ENCODE measurements around the gene GPC3.

Gene GPC3

GRCh38 chrX:133881007-133881406, 104.4 kb downstream of the GPC3 start:
- DNase-seq: no peak

GRCh38 chrX:133880032-133880443, 105.4 kb downstream of the GPC3 start:
- no peak for DNase-seq

GRCh38 chrX:133878710-133879109, 106.7 kb downstream of the GPC3 start:
- no peak for DNase-seq

DNA sequence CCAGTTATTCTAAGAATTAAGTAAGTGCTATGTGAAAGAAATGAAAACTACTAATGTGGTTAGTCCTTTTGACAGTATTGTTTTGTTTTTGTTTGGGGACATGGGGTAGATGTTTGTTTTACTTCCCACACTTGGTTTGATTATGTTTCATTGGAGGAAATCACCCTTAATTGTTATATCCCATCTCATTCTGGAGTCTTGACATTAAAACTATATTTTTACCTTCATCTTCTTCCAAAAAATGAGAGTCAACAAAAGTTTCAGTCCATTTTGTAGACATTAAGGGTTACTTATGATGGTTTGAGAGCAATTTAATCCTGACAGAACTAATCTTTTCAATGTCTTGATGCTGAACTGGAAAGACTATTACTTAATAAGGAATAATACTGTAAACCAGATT, 108.7 kb downstream of the GPC3 start:
- no peak for DNase-seq

DNA sequence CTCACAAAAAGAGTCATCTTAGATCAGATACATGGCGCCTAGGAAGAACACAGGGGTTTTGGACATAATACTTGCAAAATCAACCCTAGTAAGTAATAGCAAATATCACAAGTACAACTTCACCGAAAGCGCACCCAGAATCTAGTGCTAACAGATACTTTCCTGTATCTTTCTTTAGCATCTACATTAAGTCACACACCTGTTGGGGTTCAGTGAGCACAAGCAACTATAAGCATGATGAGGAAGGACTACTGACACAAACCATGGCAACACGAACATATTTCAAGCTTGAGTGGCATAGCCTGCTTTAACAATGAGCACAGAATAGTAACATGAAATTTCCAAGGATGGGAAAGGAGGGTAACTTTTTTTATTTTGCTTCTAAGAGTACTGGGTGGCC, 116.1 kb downstream of the GPC3 start:
- DNase-seq: no peak

DNA sequence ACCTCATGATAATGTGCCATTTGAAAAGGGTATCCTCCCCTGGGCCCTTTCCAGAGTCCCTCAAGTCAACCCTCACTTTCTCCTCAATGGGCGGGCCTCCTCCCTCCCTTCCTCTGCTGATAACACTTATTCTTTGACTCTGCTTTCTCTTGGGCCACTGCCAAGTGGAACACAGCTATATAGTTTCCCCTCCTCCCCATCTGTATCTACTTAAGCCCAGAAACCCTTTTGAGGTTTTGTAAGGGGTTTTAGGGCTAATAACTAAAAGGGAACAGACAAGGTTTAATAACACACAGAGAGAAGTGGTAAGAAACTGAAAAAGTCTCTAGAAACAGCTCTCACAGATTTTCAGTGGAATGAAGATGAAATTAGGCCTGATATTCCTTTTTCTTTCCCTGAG, 116.7 kb downstream of the GPC3 start:
- no peak for DNase-seq

GRCh38 chrX:133868250-133868649, 117.1 kb downstream of the GPC3 start:
- DNase-seq: no peak

- DNase-seq: no peak
These were observed 119.5 kb downstream of the GPC3 start for GRCh38 chrX:133865761-133866471.

DNA sequence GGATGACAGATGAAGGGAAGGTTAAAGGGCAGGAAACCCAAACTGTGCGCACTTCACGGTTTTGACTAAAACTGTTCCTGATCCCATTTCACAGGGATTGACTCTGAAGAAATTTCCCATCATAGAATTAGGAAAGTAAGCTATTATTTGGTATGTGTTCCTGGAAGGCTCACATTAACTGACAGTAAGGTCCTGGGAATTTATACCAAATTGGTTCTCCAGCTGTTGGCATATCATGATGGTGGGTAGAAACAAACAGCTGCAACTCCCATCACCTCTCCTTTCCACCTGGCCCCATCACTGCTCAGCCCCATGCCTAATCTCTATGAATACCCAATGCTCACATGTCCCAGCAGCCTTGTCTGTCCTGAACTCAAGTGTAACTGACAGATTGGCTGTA, 121.2 kb downstream of the GPC3 start:
- DNase-seq: no peak

DNA sequence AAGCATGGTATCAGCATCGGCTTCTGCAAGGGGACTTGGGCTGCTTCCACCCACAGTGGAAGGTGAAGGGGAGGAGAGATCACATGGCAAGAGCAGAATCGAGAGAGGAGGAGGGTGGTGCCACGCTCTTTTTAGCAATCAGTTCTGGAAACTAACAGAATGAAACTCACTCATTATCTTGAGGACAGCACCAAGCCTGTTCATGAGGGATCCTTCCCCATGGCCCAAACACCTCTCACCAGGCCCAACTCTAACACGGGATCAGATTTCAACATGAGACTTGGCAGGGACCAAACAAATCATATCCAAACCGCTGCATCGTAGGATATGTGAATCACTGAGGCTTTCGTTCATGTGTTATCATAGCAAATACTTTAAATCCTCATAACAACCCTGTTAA, 125.5 kb downstream of the GPC3 start:
- DNase-seq: no peak

- no peak for DNase-seq
These were observed 126.1 kb downstream of the GPC3 start for GRCh38 chrX:133859336-133859735.

- no peak for DNase-seq
These were observed 127.6 kb downstream of the GPC3 start for GRCh38 chrX:133857640-133858269.

- DNase-seq: no peak
These were observed 128.6 kb downstream of the GPC3 start for GRCh38 chrX:133856819-133857218.

- DNase-seq: no peak
These were observed 131.1 kb downstream of the GPC3 start for GRCh38 chrX:133854290-133854689.

GRCh38 chrX:133852837-133853356, 132.5 kb downstream of the GPC3 start:
- no peak for DNase-seq

DNA sequence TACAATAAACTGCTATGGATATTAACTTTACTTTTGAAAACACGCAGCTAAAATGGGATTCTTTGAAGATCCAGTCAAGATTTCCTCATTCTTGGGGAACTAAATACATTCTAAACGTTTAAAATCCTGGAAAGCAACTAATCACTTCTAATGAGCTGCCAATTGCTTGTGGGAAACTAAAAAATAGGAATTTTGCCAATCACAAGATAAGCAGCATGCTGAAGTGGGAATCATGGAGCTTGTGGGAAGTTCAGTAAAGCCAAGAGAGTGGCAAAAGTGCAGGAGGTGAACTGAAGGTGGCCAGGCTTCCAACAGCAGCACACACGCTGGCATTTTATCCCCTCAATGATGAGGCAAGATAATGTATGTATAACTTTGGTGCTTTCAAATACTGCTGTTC, 133.0 kb downstream of the GPC3 start:
- DNase-seq: no peak

- DNase-seq: no peak
These were observed 135.0 kb downstream of the GPC3 start for GRCh38 chrX:133850399-133850798.

DNA sequence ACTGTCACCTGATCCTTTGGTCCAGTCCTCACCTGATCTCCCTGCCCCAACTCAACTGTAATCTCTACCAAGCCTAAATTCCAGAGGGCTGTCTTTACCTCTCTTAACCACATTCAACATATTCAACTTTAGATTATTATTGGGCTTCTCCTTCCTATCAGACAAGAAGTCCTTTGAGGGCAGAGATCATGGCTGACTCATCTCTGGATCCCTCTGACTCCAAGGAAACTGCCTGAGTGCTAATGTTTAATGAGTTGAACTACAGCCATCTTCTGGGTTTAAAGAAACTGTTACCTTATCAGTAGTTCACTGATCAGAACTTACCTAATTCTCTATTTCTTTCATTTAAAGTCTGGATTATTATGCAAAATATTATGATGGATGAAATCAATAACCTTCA, 135.7 kb downstream of the GPC3 start:
- no peak for DNase-seq

GRCh38 chrX:133847340-133847994, 137.9 kb downstream of the GPC3 start:
- no peak for DNase-seq

DNA sequence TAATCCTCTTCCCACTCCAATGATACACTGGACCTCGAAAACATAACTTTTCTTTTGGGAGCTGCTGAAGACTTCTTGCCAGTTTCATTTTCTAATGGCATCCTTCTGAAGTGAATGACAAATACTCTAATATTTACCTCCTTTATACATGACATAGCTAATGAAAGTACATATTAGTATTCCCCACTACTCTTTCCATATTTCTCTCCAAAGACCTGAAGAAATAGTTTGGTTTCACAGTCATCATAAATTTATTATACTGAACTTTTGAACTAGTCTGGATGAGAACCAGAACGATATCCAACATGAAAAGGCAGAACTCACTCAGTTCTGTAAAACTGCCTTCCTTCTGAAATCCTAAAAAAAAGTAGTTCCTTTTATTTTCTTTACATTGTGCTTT, 139.1 kb downstream of the GPC3 start:
- DNase-seq: no peak

- DNase-seq: no peak
These were observed 145.0 kb downstream of the GPC3 start for GRCh38 chrX:133840415-133840814.

DNA sequence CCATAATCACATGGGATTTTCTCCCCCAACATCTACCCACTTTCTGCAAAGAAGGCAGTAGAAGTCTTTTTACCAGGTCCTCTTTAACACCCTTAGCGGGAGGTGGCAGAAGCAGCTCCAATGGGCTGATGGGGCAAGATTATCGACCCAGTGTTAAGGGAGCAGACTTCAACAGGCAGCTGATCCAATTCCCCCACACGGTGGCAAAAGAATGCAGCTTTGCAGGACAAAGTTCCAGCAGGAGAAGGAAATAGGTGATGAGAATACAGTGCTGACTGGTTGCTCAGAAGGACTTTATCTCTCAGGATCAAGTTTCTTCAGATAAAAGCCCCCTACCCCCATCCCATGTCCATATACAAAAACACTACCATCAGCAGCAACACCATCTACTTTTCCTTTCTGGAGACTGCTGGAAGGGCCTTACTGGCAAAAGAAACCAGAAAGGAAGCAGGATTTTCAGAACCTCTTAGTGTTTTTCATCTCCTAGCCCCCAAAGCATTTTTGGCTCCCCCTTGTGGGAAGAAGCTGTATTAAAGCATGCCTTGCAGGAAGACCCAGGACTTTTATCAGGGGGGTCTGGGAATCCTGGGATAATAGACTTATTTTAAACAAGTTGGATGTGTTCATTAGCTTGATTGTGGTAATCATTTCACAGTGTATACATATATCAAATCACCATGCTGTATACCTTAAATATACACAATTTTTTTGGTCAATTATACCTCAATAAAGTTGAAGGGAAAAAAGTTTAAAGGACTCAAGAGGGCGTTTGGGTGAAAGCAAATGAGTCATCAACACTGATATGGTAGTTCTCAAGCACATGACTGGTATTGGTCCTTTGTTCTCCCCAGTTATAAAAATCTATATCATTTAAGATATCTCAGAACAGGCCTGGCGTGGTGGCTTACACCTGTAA, 146.4 kb downstream of the GPC3 start:
- peak; percentile 9 to 13 for DNase-seq

DNA sequence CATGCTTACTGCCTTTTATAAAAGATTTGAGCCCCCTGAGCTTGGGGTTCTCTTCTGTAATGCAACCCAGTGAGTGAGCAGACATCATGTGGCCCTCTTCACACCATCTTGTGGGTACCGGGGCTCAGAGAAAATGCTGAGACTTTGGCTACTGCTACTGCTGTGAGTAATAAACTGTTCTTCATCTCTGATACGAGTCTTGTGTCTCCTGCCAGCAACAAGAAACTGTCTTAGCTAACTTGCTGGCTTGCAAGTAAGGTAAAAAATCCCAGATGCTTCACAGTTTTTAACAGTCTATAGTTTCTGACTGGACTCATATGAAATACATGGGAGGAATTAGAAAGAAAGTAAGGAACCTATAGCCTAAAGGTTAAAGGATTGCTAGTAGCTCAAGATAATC, 148.3 kb downstream of the GPC3 start:
- DNase-seq: no peak
